Keratinocyte (primary cell): ENCODE data around the gene S100A10. TPM values are rescaled to one million over a fixed set of nuclear protein-coding genes. Genes with fewer than 3 reads are reported as not detected.

Source experiments
- DNase-seq: peaks from one replicate; pipeline ENCODE4 v3.0.0-alpha.2; 2011; ENCODE audit warnings: low read depth, missing footprints, low spot score
- FAIRE-seq: peaks from 2 replicates; lab custom pipeline; 2011; peaks lifted over from hg19 to GRCh38; lab: Jason Lieb, UNC
- H2AFZ ChIP-seq: 2 replicates; pipeline ENCODE4 v1.6.0; 2012; ENCODE audit warnings: low read length, control low read depth, inconsistent platforms; ENCODE audit not compliant: control insufficient read depth
- H3K27ac ChIP-seq: 2 replicates; pipeline ENCODE4 v1.5.1; 2011; ENCODE audit warnings: low read length; ENCODE audit not compliant: control insufficient read depth, insufficient read depth
- H3K27me3 ChIP-seq: 3 replicates; pipeline ENCODE4 v1.6.0; 2011; ENCODE audit warnings: low read length; ENCODE audit not compliant: control insufficient read depth, insufficient read depth; ENCODE audit errors: extremely low read depth
- H3K36me3 ChIP-seq, 2 experiments: 2 replicates in 1 of 2; 3 replicates in 1 of 2; pipeline ENCODE4 v1.5.1; 2011; ENCODE audit warnings: low read length in 2 of 2, mild to moderate bottlenecking in 1 of 2; ENCODE audit not compliant: control insufficient read depth in 2 of 2, insufficient read depth in 2 of 2; ENCODE audit errors: extremely low read depth in 1 of 2
- H3K4me1 ChIP-seq: 3 replicates; pipeline ENCODE4 v1.5.1; 2011; ENCODE audit warnings: low read length; ENCODE audit not compliant: control insufficient read depth, insufficient read depth; ENCODE audit errors: extremely low read depth
- H3K4me2 ChIP-seq: 3 replicates; pipeline ENCODE4 v1.6.0; 2011; ENCODE audit warnings: low read depth, low read length; ENCODE audit not compliant: control insufficient read depth, insufficient read depth; ENCODE audit errors: extremely low read depth
- H3K4me3 ChIP-seq, 3 experiments: fragments of 200-600 bp in 1 of 3; sonication (generic) in 1 of 3; 2 replicates in 2 of 3; 3 replicates in 1 of 3; pipeline ENCODE4 v1.5.1; 2011 to 2016; ENCODE audit warnings: low read length in 3 of 3, mild to moderate bottlenecking in 3 of 3, control low read depth in 2 of 3, inconsistent platforms in 1 of 3, low read depth in 1 of 3, mixed read lengths in 1 of 3, mixed run types in 1 of 3, moderate library complexity in 1 of 3; ENCODE audit not compliant: control insufficient read depth in 2 of 3, insufficient read depth in 2 of 3; ENCODE audit errors: extremely low read depth in 1 of 3
- H3K79me2 ChIP-seq: 2 replicates; pipeline ENCODE4 v1.6.0; 2012; ENCODE audit warnings: low read length; ENCODE audit not compliant: control insufficient read depth, insufficient read depth
- H3K9ac ChIP-seq: 3 replicates; pipeline ENCODE4 v1.6.0; 2011; ENCODE audit warnings: low read length; ENCODE audit not compliant: control insufficient read depth, insufficient read depth; ENCODE audit errors: extremely low read depth
- H3K9me1 ChIP-seq: 3 replicates; pipeline ENCODE4 v1.6.0; 2011; ENCODE audit warnings: low read length; ENCODE audit not compliant: control insufficient read depth, insufficient read depth; ENCODE audit errors: extremely low read depth
- H3K9me3 ChIP-seq: 2 replicates; pipeline ENCODE4 v1.5.1; 2012; ENCODE audit warnings: low read depth, low read length; ENCODE audit not compliant: control insufficient read depth
- H4K20me1 ChIP-seq: 3 replicates; pipeline ENCODE4 v1.6.0; 2011; ENCODE audit warnings: low read length; ENCODE audit not compliant: control insufficient read depth, insufficient read depth; ENCODE audit errors: extremely low read depth
- CTCF ChIP-seq, 3 experiments: IDR thresholded peaks in 1 of 3; conservative IDR thresholded peaks in 1 of 3; optimal IDR thresholded peaks in 1 of 3; 2 replicates in 2 of 3; 3 replicates in 1 of 3; pipeline versions ENCODE3 to v1.5.1; 2011; ENCODE audit warnings: low read length in 3 of 3, mild to moderate bottlenecking in 3 of 3, moderate library complexity in 2 of 3, control low read depth in 1 of 3, inconsistent platforms in 1 of 3; ENCODE audit not compliant: insufficient read depth in 2 of 3; ENCODE audit errors: extremely low read depth in 1 of 3
- EZH2 ChIP-seq: IDR thresholded peaks from one replicate; pipeline ENCODE4 v1.6.1; 2012; ENCODE audit warnings: inconsistent platforms, mild to moderate bottlenecking, low read length, moderate library complexity
- dilution Hi-C: fragments of 300-500 bp; cut with MboI; formaldehyde crosslinking; loops from one replicate; pipeline ENCODE4 v1.7.0; 2020; ENCODE audit warnings: low sequenced_read_pairs; ENCODE audit not compliant: extremely low pct_ligation_motif_present
- polyA plus RNA-seq, 5 experiments: library from polyadenylated mRNA; depleted of rRNA in 3 of 5; stranded (reverse) in 3 of 5; stranded (forward) in 1 of 5; unstranded in 1 of 5; fragments of >200 nt; gene quantifications; 1 replicate in 1 of 5; 2 replicates in 3 of 5; 3 replicates in 1 of 5; pipeline versions ENCODE4 v1.2.1 to v1.2.3, GENCODE V29; 2011 to 2012; ENCODE audit warnings: missing spikeins in 2 of 5, low read depth in 1 of 5, low replicate concordance in 1 of 5

S100A10 gene
- polyA plus RNA-seq, 1 donor (not counting 4 experiments of a cell fraction or from before 2014, with no cell fraction given), result 1,061 TPM

GRCh38 chr1:152024223-152024622, 30.6 kb upstream of the S100A10 start:
- peak overlapping the region in 2 of 3 experiments; percentile 42 to 44 for H3K4me3 ChIP-seq

GRCh38 chr1:152023221-152023620, 29.6 kb upstream of the S100A10 start:
- TF ChIP-seq CTCF (optimal IDR thresholded peaks at IDR 0.05 in 1 of 3, IDR thresholded peaks at IDR 0.05 in 1 of 3, conservative IDR thresholded peaks at IDR 0.05 in 1 of 3; ENCODE audit: extremely low read depth in 1 of 3, insufficient read depth in 2 of 3, low read length in 3 of 3), result no peak
- Histone ChIP-seq H3K4me3 (no peak overlapping the region), H3K9me1 (no peaks in the 10 kb centered on the region), H2AFZ (no peak overlapping the region), H4K20me1 (no peaks in the 10 kb centered on the region), H3K9me3 (no peaks in the 10 kb centered on the region), H3K4me1 (peaks cover 39% of the 10 kb centered on the region), H3K4me2 (peak overlapping the region; percentile 67), H3K36me3 (no peaks in the 10 kb centered on the region), H3K9ac (peak overlapping the region; percentile 73), H3K27ac (peak overlapping the region; percentile 97), H3K27me3 (no peaks in the 10 kb centered on the region), H3K79me2 (no peaks in the 10 kb centered on the region)
- DNase-seq (no peak), FAIRE-seq (peak; percentile 23)
- dilution Hi-C loops, result no loop called here

More at GRCh38 chr1:152024223-152024622, 30.6 kb upstream of the S100A10 start:
- Histone ChIP-seq H3K4me1 (peaks cover 44% of the 10 kb centered on the region), H3K4me2 (peak overlapping the region; percentile 67), H3K27me3 (no peaks in the 10 kb centered on the region), H3K27ac (peak overlapping the region; percentile 97), H3K9me1 (no peaks in the 10 kb centered on the region), H4K20me1 (no peaks in the 10 kb centered on the region), H3K36me3 (no peaks in the 10 kb centered on the region), H3K9ac (peak overlapping the region; percentile 73), H2AFZ (no peak overlapping the region), H3K9me3 (no peaks in the 10 kb centered on the region), H3K79me2 (no peaks in the 10 kb centered on the region)
- dilution Hi-C loops, result no loop called here
- DNase-seq, result no peak
- TF ChIP-seq CTCF (optimal IDR thresholded peaks at IDR 0.05 in 1 of 3, IDR thresholded peaks at IDR 0.05 in 1 of 3, conservative IDR thresholded peaks at IDR 0.05 in 1 of 3; ENCODE audit: extremely low read depth in 1 of 3, insufficient read depth in 2 of 3, low read length in 3 of 3) (no peak), EZH2 (no peak)
- peak; percentile 99 for FAIRE-seq
